Renal pelvis (tissue), 12 donors: ENCODE measurements around the gene NPFFR2. TPM values are rescaled to one million over a fixed set of nuclear protein-coding genes. Genes with fewer than 3 reads are reported as not detected.
"Not testable (repeated sequence)": the region's sequence is repeated elsewhere in the genome, so short reads cannot be mapped to it uniquely, and the experiment has no call there.

Experiments
- DNase-seq: peaks from one replicate; pipeline ENCODE4 v3.0.0-alpha.2; 2013
- long read RNA-seq, 16 experiments: transcript quantifications; one replicate each; lab custom pipeline, GENCODE V29; 2026
- polyA plus RNA-seq, 3 donors: library from polyadenylated mRNA; unstranded; fragments of 120-200 nt; gene quantifications; one replicate each; pipeline ENCODE4 v1.2.1, GENCODE V29; 2013; ENCODE audit not compliant: insufficient read length in 3 of 3

NPFFR2 gene
- 1 to 10 TPM in 2 of 3 donors, under 1 TPM in 1; 0.94 to 1.9 (median 1.9) TPM for polyA plus RNA-seq
- long read RNA-seq, donor 1: 0 reads
- long read RNA-seq, donor 2: 0 reads
- long read RNA-seq, donor 3: 0 reads
- long read RNA-seq, donor 4: 0 reads
- long read RNA-seq, donor 5: 0 reads
- long read RNA-seq, donor 6: 0 reads
- long read RNA-seq, donor 7: 0 reads
- long read RNA-seq, donor 8, partial matches to known transcripts: 0 of 2 reads
- long read RNA-seq, donor 8, other reads (novel, unspliced or antisense): 0 of 2 reads
- long read RNA-seq, donor 9, partial matches to known transcripts: 0 of 3 reads
- long read RNA-seq, donor 9, other reads (novel, unspliced or antisense): 0 of 3 reads
- long read RNA-seq, donor 10: 0 reads
- long read RNA-seq, donor 11: 0 reads
- long read RNA-seq, donor 12: 0 reads
- long read RNA-seq, donor 13: 0 reads
- long read RNA-seq, donor 14, partial matches to known transcripts: 0 of 2 reads
- long read RNA-seq, donor 14, other reads (novel, unspliced or antisense): 0 of 2 reads
- long read RNA-seq, donor 15, partial matches to known transcripts: 0 of 1 reads
- long read RNA-seq, donor 15, other reads (novel, unspliced or antisense): 0 of 1 reads
- long read RNA-seq, donor 16: 0 reads

GRCh38 chr4:72031868-72032608, at the start of gene NPFFR2:
NPFFR2 (plus strand) TSS chr4:72032000; CDS start chr4:72128592, 96,592 bp downstream.
- peak; percentile 38 for DNase-seq

GRCh38 chr4:71992571-71993312, 39.1 kb upstream of the NPFFR2 start:
- no peak for DNase-seq

- no peak for DNase-seq
Measured at GRCh38 chr4:71994559-71994958, 37.2 kb upstream of the NPFFR2 start.

- DNase-seq: no peak
Measured at GRCh38 chr4:71995297-71995696, 36.5 kb upstream of the NPFFR2 start.

- no peak for DNase-seq
Measured at GRCh38 chr4:72006586-72006985, 25.2 kb upstream of the NPFFR2 start.

- DNase-seq: no peak
Measured at GRCh38 chr4:72011906-72012305, 19.9 kb upstream of the NPFFR2 start.

GRCh38 chr4:72016011-72016410, 15.8 kb upstream of the NPFFR2 start:
- DNase-seq: no peak

GRCh38 chr4:72019688-72020087, 12.1 kb upstream of the NPFFR2 start:
- DNase-seq: no peak

- no peak for DNase-seq
Measured at GRCh38 chr4:72022553-72022952, 9.2 kb upstream of the NPFFR2 start.

GRCh38 chr4:72055566-72055965, 23.8 kb downstream of the NPFFR2 start:
- no peak for DNase-seq

GRCh38 chr4:72063726-72064125, 31.9 kb downstream of the NPFFR2 start:
- no peak for DNase-seq

GRCh38 chr4:72067051-72067450, 35.3 kb downstream of the NPFFR2 start:
- no peak for DNase-seq

GRCh38 chr4:72073816-72074215, 42.0 kb downstream of the NPFFR2 start:
- DNase-seq: no peak

GRCh38 chr4:72076562-72076961, 44.8 kb downstream of the NPFFR2 start:
- DNase-seq: peak; percentile 28

- no peak for DNase-seq
Measured at GRCh38 chr4:72077346-72077745, 45.5 kb downstream of the NPFFR2 start.

GRCh38 chr4:72084587-72085011, 52.8 kb downstream of the NPFFR2 start:
- no peak for DNase-seq

- DNase-seq: not testable (repeated sequence)
Measured at GRCh38 chr4:72090606-72091005, 58.8 kb downstream of the NPFFR2 start.

- no peak for DNase-seq
Measured at GRCh38 chr4:72094059-72094797, 62.4 kb downstream of the NPFFR2 start.

GRCh38 chr4:72107456-72107855, 75.7 kb downstream of the NPFFR2 start:
- no peak for DNase-seq

- no peak for DNase-seq
Measured at GRCh38 chr4:72109364-72109763, 77.6 kb downstream of the NPFFR2 start.

GRCh38 chr4:72109959-72110497, 78.2 kb downstream of the NPFFR2 start:
- no peak for DNase-seq
